ENCODE data around the gene SOHLH1. TPM values are rescaled to one million over a fixed set of nuclear protein-coding genes. Genes with fewer than 3 reads are reported as not detected.

Gene SOHLH1
- total and polyA plus RNA-seq, 2 of the 4 experiments (the other 2 are of a cell fraction), result not detected

- Histone ChIP-seq H4K91ac (ENCODE audit: insufficient read depth, low read depth, low read length) (no peak overlapping the region), H2AK5ac (ENCODE audit: low read depth, low read length) (no peak overlapping the region), H3K23ac (ENCODE audit: low read depth, low read length) (no peak overlapping the region), H4K20me1 (ENCODE audit: insufficient read depth, low read length) (no peaks in the 10 kb centered on the region), H2BK20ac (ENCODE audit: low read depth, low read length) (no peak overlapping the region), H4K5ac (ENCODE audit: low read depth, low read length) (no peak overlapping the region), H3K9me3 (ENCODE audit: control insufficient read depth, insufficient read depth, low read length) (peaks cover 3% of the 10 kb centered on the region; the same call in 1 of the 2 replicates), H3K79me1 (ENCODE audit: low read depth in 1 of 2, low read length in 2 of 2) (no peaks in the 10 kb centered on the region), H3K27ac (ENCODE audit: insufficient read depth, low read length) (no peak overlapping the region), H2BK5ac (ENCODE audit: low read depth, low read length, poor library complexity, severe bottlenecking) (no peak overlapping the region), H3K56ac (ENCODE audit: extremely low read depth, insufficient read depth, low read length) (no peak overlapping the region), H2AK9ac (replicated peaks; ENCODE audit: low read depth, low read length, poor library complexity) (no peak overlapping the region), H3K4ac (ENCODE audit: low read depth, low read length) (no peak overlapping the region), H4K8ac (ENCODE audit: low read depth in 2 of 2, low read length in 2 of 2) (no peak overlapping the region), H3K4me1 (ENCODE audit: control insufficient read depth, insufficient read depth, low read length) (no peaks in the 10 kb centered on the region), H2AFZ (replicated peaks; ENCODE audit: low read length, poor library complexity) (no peak overlapping the region), H3K9me1 (ENCODE audit: insufficient read depth, low read length) (no peaks in the 10 kb centered on the region), H3K36me3 (ENCODE audit: control insufficient read depth, insufficient read depth, low read length) (no peaks in the 10 kb centered on the region), H3K14ac (replicated peaks; ENCODE audit: low read depth, low read length) (no peak overlapping the region), H3K18ac (ENCODE audit: low read depth, low read length) (no peak overlapping the region), H2BK15ac (ENCODE audit: low read depth, low read length) (no peak overlapping the region), H3K4me2 (ENCODE audit: low read depth, low read length) (no peak overlapping the region), H2BK120ac (ENCODE audit: low read depth, low read length) (no peak overlapping the region), H3K27me3 (ENCODE audit: control insufficient read depth, insufficient read depth, low read length) (peaks cover 11% of the 10 kb centered on the region), H3K9ac (ENCODE audit: low read depth, low read length) (no peak overlapping the region), H3K4me3 (ENCODE audit: insufficient read depth, low read depth, low read length) (no peak overlapping the region)
- 67 to 100% methylated on average over 1 to 3 of the region's 16 CpGs for WGBS, 2 experiments (ENCODE audit: extremely low coverage in 2 of 2, insufficient read length in 1 of 2)
- dilution Hi-C loops (cut with HindIII; ENCODE audit: low sequenced_read_pairs, unreplicated experiment), result no loop called here
- ATAC-seq (ENCODE audit: low read depth) (no peak), DNase-seq (no peak)
- ChIA-PET POLR2A (ENCODE audit: unreplicated experiment) (no interaction called here), CTCF (no interaction called here)
- TF ChIP-seq, protein P1, sequence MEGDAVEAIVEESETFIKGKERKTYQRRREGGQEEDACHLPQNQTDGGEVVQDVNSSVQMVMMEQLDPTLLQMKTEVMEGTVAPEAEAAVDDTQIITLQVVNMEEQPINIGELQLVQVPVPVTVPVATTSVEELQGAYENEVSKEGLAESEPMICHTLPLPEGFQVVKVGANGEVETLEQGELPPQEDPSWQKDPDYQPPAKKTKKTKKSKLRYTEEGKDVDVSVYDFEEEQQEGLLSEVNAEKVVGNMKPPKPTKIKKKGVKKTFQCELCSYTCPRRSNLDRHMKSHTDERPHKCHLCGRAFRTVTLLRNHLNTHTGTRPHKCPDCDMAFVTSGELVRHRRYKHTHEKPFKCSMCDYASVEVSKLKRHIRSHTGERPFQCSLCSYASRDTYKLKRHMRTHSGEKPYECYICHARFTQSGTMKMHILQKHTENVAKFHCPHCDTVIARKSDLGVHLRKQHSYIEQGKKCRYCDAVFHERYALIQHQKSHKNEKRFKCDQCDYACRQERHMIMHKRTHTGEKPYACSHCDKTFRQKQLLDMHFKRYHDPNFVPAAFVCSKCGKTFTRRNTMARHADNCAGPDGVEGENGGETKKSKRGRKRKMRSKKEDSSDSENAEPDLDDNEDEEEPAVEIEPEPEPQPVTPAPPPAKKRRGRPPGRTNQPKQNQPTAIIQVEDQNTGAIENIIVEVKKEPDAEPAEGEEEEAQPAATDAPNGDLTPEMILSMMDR (conservative IDR thresholded peaks at IDR 0.05; ENCODE audit: low read depth, low read length), result no peak
- no peak for TF ChIP-seq CEBPB (IDR thresholded peaks at IDR 0.05; ENCODE audit: low read depth, low read length)
- in situ Hi-C loops (cut with MboI; ENCODE audit: low sequenced_read_pairs), result no loop called here
- BruUV-seq (replicated peaks), result no TSS peak
- intact Hi-C loops (cut with micrococcal nuclease), result no loop called here
Observed at GRCh38 chr9:135726138-135726853, 27.0 kb upstream of the SOHLH1 start.
